ENCODE results near the gene SMPD4.
"Not testable (repeated sequence)": the region's sequence is repeated elsewhere in the genome, so short reads cannot be mapped to it uniquely, and the experiment has no call there.

SMPD4 gene

GRCh38 chr2:130187268-130187667, 5.9 kb upstream of the SMPD4 start:
- no peak for DNase-seq

GRCh38 chr2:130186391-130186790, 5.0 kb upstream of the SMPD4 start:
- no peak for DNase-seq

DNA sequence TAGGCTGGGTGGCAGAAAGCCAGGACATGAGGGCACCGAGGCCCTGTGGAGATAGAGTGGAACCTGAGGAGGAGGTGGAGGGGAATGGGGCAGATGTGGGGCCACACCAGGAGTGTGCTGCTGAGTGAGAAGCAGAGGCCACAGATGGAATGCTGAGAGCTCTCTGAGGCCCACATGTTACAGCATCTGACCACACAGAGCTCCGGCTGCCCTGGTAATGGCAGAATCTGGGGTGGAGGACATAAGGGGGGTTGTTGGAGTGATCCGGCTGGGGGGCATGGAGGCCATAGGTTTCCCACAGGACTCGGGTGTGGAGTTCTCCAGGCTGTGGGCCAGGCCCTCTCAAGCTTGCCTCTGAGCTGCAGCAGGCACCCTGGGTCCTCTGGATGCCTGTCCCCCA, 4.5 kb upstream of the SMPD4 start:
- no peak for DNase-seq

DNA sequence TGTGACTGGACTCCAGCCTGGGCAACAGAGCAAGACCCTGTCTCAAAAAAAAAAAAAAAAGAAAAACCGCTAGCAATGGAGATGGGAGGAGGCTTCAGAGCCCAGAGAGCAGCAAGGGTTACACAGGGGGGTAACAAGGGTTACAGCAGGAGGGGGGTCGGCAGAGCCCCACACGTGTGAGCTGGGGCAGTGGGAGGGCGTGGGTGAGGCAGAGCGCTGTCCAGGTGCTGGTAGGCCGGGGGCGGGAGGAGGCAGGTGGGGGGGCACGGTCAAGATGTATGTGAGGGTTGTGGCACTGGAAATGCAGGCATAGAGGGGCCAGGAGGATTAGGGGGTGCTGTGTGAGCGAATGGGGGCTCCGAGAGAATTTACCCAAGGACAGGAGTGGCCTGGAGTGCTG, 4.0 kb upstream of the SMPD4 start:
- no peak for DNase-seq

GRCh38 chr2:130183512-130184373, 2.3 kb upstream of the SMPD4 start:
- DNase-seq, result no peak

DNA sequence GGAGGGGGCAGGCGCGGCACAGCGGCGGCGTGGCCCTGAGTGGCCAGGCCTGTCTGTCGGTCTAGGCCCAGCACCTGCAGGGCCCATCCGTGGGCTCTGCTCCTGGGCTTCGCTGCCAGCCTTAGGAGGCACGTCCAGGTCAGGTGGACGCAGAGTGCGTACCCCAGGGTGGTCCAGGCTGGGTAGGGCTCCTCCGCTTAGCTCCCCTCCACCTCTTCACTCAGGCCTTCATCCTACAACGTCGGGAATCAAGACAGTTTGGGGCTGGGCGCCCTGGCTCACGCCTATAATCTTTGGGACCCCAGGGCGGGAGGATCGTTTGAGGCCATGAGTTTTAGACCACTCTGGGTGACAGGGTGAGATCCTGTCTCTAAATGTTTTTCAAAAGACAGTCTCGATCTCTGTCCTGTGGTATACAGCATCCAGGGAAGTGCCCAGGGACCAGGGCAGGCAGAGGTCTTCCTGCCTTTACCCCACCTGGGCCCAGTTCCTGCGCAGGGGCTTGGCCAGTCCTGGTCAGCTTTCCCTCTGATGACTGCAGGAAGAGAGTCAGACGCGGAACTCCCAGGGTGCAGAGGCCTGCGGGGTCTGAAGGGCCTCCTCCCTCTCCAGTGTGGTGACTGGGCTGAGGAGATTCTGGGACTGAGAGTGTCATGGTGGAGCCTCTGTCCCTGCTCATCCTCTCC, 1.6 kb upstream of the SMPD4 start:
- not testable (repeated sequence) for DNase-seq

DNA sequence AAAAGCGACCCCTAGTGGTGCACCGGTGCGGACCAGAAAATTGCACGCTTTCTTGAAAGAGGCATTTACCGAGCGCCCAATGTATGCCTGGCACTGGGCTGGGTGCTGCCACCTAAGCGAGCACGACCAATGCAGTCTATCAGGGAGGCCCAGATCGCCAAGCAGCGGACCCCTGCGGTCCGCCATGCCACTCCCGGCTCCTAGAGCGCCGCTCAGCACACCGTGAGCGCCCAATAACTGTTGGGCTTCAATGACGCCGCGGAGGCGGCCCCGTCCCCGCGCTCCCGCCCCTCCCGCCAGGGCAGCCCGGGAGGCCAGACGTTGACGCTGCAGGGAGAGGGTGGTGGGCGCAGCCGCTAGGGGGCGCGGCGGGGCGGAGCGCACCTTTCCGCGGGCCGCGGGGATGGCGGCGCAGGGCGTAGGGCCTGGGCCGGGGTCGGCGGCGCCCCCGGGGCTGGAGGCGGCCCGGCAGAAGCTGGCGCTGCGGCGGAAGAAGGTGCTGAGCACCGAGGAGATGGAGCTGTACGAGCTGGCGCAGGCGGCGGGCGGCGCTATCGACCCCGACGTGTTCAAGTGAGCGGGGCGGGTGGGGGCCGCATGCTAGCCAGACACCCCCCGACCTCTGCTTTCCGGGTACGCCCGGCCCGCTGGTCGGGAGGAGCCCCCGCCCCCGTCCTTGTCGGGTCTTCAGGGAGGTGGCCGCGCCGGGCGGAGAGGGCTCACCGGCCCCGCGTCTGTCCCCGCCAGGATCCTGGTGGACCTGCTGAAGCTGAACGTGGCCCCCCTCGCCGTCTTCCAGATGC, 679 bp upstream of the SMPD4 start, which contains the start of gene MZT2B:
TSS of gene MZT2B (plus strand) at position 383 of the 803 bp plus-strand sequence. CDS start at position 404, 21 bp downstream.
- peak; percentile 87 for DNase-seq

DNA sequence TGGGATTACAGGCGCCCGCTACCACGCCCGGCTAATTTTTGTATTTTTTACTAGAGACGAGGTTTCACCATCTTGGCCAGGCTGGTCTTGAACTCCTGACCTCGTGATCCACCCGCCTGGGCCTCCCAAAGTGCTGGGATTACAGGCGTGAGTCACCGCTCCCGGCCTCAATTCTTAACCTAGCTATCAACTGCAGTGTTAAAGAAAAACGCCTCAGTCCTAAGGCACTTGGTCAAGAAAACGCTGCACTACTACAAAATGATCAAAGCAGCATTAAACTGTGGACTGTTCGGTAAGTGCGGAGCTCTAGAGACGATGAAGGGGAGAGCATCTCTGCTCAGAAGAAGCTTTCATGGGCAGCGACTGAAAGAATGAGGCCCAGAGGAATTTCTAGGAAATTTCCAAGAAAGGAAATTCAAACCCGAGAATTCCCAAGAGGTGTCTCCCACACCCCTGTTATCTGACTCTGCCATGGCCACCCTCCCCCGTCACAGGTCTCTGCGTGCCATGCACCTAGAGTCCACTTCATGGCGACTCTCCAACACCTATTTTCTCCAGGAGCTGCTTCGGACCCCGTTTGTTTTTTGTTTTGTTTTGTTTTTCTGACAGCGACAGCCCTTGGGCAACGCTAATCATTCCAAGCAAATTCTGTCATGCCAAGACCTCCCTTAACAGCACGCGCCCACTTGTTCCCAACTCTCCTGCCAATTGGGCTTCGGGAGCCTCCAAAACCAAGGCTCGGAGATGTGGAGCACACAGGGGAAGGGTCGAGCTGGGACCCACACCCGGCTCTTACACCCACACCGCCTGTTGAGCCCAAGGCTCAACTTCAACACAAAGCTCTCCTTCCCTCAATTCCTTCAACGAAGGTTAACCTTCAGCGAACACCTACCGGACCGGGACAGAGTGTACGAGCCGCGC, 738 bp downstream of the SMPD4 start:
- not testable (repeated sequence) for DNase-seq

DNA sequence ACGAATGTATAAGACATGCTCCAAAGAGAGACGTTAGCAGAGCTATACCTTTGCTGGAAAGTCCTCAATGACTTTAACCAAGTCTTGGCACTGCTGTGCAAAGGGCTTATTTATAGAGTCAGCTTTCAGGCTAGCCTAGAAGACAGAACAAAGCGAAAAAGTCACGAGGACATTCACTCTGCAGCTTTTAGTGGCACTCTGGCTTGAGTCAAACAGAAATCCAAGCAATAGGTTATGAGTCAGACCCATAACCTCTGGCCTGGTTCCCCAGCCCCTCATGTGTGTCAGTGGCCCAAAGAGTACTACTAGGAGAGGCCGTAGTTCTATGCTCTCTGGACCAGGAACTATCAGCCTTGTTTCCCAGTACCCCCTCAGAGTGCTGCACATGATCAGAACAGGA, 6.5 kb downstream of the SMPD4 start:
- DNase-seq, result not testable (repeated sequence)

GRCh38 chr2:130169896-130170295, 11.5 kb downstream of the SMPD4 start:
- DNase-seq, result no peak

GRCh38 chr2:130169163-130169562, 12.2 kb downstream of the SMPD4 start:
- not testable (repeated sequence) for DNase-seq

GRCh38 chr2:130166611-130167010, 14.8 kb downstream of the SMPD4 start:
- not testable (repeated sequence) for DNase-seq

DNA sequence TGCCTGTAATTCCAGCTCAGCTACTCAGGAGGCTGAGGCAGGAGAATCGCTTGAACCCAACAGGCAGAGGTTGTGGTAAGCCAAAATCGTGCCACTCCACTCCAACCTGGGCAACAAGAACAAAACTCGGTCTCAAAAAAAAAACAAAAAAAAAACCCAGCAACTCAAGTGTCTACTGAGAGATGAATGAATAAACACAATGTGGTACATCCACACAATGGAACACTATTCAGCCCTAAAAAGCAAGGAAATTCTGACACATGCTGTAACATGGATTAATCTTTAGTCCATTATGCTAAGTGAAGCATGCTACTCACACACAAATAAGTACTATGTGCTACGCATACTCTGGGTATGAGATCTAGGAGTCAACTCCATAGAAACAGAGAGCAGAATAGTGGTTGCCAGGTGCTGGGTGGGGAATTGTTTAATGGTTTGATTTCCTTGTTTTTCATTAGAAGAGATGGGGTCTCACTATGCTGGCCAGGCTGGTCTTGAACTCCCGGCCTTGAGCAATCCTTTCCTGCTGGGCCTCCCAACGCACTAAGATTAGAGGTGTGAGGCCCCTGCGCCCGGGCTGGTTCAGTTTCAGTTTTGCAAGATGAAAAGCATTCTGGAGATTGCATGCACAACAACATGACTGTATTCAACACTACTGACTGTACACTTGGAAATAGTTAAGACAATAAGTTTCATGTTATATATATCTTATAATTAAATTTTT, 15.9 kb downstream of the SMPD4 start:
- no peak for DNase-seq

GRCh38 chr2:130162968-130163367, 18.4 kb downstream of the SMPD4 start:
- DNase-seq, result no peak

GRCh38 chr2:130162486-130162885, 18.9 kb downstream of the SMPD4 start:
- not testable (repeated sequence) for DNase-seq

- DNase-seq, result not testable (repeated sequence)
These were observed 20.3 kb downstream of the SMPD4 start for GRCh38 chr2:130160838-130161705.

DNA sequence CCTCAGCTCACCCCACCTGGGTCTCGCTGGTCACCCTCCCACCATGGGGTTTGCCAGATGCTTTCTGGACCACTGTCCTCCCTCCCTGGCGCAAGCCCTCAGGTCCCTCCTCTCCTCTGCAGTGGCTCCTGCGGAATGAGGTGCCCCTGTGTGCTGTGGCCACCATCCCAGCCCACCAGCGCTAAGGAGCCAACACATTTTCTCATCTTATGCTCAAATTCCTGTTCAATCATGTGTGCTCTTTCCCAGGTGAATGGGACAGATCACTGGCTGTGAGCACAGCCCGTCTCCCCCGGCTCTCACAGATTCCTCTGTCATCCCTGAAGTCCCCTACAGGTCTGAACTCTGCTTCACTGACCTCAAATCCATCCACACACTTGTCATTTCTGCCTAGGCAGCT, 21.3 kb downstream of the SMPD4 start:
- DNase-seq, result no peak

DNA sequence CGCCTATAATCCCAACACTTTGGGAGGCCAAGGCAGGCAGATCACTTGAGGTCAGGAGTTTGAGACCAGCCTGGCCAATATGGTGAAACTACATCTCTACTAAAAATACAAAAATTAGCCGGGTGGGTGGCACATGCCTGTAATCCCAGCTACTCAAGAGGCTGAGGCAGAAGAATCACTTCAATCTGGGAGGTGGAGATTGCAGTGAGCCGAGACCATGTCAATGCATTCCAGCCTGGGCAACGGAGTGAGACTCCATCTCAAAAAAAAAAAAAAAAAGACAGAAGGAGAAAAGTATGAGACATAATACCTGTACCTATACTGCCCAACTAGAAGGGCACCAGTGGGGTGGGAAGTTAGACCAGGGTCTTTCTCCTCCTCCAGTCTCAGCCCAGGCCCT, 22.0 kb downstream of the SMPD4 start:
- DNase-seq, result not testable (repeated sequence)

- no peak for DNase-seq
These were observed 22.8 kb downstream of the SMPD4 start for GRCh38 chr2:130158631-130159030.

DNA sequence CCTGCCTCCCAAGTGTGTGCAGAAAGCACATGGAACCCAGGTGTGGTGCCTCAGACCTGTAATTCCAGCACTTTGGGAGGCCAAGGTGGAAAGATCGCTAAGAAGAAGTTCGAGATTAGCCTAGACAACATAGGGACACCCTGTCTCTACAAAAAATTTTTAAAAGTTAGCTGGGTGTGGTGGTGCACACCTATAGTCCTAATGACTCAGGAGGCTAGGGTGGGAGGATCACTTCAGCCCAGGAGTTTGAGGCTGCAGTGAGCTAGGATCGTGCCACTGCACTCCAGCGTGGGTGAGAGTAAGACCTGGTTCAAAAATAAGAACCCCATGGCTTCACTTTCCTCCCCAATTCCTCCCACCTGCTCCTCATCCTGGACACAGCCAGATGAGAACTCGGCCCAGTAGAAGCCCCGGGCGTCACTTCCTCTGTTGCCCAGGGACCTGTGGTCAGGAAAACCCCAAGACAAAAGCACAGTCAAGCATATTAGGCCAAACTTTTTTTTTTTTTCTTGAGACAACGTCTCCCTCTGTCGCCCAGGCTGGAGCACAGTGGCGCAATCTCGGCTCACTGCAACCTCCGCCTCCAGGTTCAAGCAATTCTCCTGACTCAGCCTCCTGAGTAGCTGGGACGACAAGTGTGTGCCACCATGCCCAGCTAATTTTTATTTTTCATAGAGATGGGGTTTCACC, 23.4 kb downstream of the SMPD4 start:
- DNase-seq, result peak; percentile 76
